ENCODE results near the gene FERMT1.

DNA sequence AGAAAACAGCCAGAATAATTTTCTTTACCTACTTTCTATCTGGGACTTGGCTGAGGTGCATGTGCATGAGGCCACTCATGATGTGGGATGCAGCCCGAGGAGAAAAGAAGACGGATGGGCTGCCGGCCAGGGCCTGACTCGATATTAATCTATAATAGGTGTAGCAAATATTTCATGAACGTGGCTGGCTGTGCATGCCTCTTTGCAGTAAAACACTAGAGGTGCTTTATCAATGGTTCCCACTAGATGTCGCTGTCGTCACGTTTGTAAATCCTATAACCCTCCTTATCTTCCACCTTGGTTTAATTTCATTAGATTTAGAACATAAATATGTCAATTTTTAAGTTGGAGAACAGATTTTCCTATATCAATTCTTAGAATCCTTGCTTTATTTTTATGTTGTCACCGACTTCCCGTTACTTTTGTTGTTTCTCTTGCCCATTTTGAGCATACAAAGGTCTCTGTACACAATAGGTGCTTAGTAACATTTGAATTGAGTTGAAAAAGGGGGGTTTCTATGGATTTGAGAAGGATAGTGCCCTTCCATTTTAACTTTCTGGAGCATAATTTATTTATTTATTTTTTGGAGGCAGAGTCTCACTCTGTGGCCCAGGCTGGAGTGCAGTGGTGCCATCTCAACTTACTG is 19.6 kb upstream of the FERMT1 start:
- TF ChIP-seq POLR2A (IDR thresholded peaks at IDR 0.05; ENCODE audit: low read depth, low read length), result no peak
- TF ChIP-seq, protein P1, sequence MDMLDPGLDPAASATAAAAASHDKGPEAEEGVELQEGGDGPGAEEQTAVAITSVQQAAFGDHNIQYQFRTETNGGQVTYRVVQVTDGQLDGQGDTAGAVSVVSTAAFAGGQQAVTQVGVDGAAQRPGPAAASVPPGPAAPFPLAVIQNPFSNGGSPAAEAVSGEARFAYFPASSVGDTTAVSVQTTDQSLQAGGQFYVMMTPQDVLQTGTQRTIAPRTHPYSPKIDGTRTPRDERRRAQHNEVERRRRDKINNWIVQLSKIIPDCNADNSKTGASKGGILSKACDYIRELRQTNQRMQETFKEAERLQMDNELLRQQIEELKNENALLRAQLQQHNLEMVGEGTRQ (IDR thresholded peaks at IDR 0.05; ENCODE audit: low read depth, low read length), result no peak
- TF ChIP-seq, protein P2, sequence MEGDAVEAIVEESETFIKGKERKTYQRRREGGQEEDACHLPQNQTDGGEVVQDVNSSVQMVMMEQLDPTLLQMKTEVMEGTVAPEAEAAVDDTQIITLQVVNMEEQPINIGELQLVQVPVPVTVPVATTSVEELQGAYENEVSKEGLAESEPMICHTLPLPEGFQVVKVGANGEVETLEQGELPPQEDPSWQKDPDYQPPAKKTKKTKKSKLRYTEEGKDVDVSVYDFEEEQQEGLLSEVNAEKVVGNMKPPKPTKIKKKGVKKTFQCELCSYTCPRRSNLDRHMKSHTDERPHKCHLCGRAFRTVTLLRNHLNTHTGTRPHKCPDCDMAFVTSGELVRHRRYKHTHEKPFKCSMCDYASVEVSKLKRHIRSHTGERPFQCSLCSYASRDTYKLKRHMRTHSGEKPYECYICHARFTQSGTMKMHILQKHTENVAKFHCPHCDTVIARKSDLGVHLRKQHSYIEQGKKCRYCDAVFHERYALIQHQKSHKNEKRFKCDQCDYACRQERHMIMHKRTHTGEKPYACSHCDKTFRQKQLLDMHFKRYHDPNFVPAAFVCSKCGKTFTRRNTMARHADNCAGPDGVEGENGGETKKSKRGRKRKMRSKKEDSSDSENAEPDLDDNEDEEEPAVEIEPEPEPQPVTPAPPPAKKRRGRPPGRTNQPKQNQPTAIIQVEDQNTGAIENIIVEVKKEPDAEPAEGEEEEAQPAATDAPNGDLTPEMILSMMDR (conservative IDR thresholded peaks at IDR 0.05; ENCODE audit: low read depth, low read length), result peak; percentile 84
- TF ChIP-seq MXI1 (IDR thresholded peaks at IDR 0.05; ENCODE audit: borderline replicate concordance, low read depth, low read length), result no peak
- TF ChIP-seq RAD21 (IDR thresholded peaks at IDR 0.05; ENCODE audit: low read length), result peak; percentile 83
- TF ChIP-seq BHLHE40 (IDR thresholded peaks at IDR 0.05; ENCODE audit: low read depth, low read length), result no peak
- no peak for TF ChIP-seq MAFK (IDR thresholded peaks at IDR 0.05; ENCODE audit: low read depth, low read length)
